T-helper 17 cell (primary cell): ENCODE results near the gene PACRG. TPM values are rescaled to one million over a fixed set of nuclear protein-coding genes. Genes with fewer than 3 reads are reported as not detected.

Source experiments
- ATAC-seq: fragments of 150-1000 bp; cut with Tn5 transposase; 2 replicates; pipeline ENCODE4 v1.10.0; 2021; ENCODE audit warnings: mild to moderate bottlenecking, moderate library complexity
- DNase-seq, 3 donors: peaks; one replicate each; pipeline versions ENCODE4 v3.0.0 to v3.0.0-alpha.2; 2020 to 2021
- H3K9me3 ChIP-seq: one replicate; pipeline ENCODE4 v1.7.0; 2013; ENCODE audit warnings: low read length, mild to moderate bottlenecking; ENCODE audit not compliant: control insufficient read depth, poor library complexity, severe bottlenecking
- H3K27ac Mint-ChIP-seq: one replicate; pipeline ENCODE4 v1.8.0; 2022; ENCODE audit warnings: mild to moderate bottlenecking, moderate library complexity, mixed read lengths
- H3K27me3 Mint-ChIP-seq: one replicate; pipeline ENCODE4 v1.8.0; 2022; ENCODE audit warnings: mixed read lengths
- H3K36me3 Mint-ChIP-seq: one replicate; pipeline ENCODE4 v1.8.0; 2022; ENCODE audit warnings: low read depth, mixed read lengths
- H3K4me1 Mint-ChIP-seq: one replicate; pipeline ENCODE4 v1.8.0; 2022; ENCODE audit warnings: mild to moderate bottlenecking, mixed read lengths
- H3K4me3 Mint-ChIP-seq: one replicate; pipeline ENCODE4 v1.8.0; 2022; ENCODE audit warnings: mild to moderate bottlenecking, moderate library complexity, mixed read lengths
- total RNA-seq, 4 donors: library from RNA in 2 of 4; stranded (reverse) in 2 of 4; gene quantifications; one replicate each; pipeline ENCODE4 v1.2.3 and lab custom pipeline; 2022 to 2026

The PACRG gene
- total RNA-seq, 2 donors from 2014 or later = 1.6 to 2.0 TPM

- DNase-seq = no peak
- no peak for ATAC-seq
- H3K4me1 Mint-ChIP-seq = peaks cover 4% of the 10 kb centered on the region
- no peaks in the 10 kb centered on the region for H3K9me3 ChIP-seq
- no peak overlapping the region for H3K4me3 Mint-ChIP-seq
- peaks cover 34% of the 10 kb centered on the region for H3K27me3 Mint-ChIP-seq
- H3K36me3 Mint-ChIP-seq = no peaks in the 10 kb centered on the region
- no peak overlapping the region for H3K27ac Mint-ChIP-seq
These were observed 524.4 kb downstream of the PACRG start for GRCh38 chr6:163252061-163252591.

GRCh38 chr6:163253556-163254213 lies 525.9 kb downstream of the PACRG start:
- H3K27ac Mint-ChIP-seq = no peak overlapping the region
- H3K36me3 Mint-ChIP-seq = no peaks in the 10 kb centered on the region
- no peak overlapping the region for H3K4me3 Mint-ChIP-seq
- DNase-seq = no peak
- no peak for ATAC-seq
- H3K27me3 Mint-ChIP-seq = peaks cover 22% of the 10 kb centered on the region
- H3K9me3 ChIP-seq = no peaks in the 10 kb centered on the region
- H3K4me1 Mint-ChIP-seq = peaks cover 4% of the 10 kb centered on the region

DNA sequence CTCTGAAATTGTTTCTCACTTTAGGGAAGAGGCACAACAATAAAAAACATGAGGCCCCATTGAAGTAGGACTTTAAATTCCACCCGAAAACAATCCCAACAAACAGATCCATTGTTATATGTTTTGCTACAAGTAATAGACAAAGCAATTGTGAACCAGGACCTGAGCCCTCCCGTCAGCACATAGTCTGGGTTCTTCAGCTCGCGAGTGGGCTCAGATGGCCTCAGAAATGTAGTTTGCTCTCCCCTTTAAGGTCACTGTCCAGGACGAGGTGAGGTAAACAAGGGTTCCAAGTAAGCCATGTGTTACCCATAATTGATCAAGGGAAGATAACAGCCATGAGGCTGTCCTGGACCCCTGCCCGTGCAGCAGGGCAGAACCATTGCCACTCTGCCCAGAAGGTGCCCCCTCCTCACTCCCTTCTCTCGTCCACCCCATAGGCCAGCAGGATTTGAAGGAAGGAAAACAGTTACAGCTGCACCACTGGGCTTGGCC lies 526.6 kb downstream of the PACRG start:
- Mint-ChIP-seq H3K27me3 (peaks cover 25% of the 10 kb centered on the region), H3K4me3 (no peak overlapping the region), H3K4me1 (peaks cover 4% of the 10 kb centered on the region), H3K27ac (no peak overlapping the region), H3K36me3 (no peaks in the 10 kb centered on the region)
- H3K9me3 ChIP-seq = no peaks in the 10 kb centered on the region
- ATAC-seq (no peak), DNase-seq (no peak)

DNA sequence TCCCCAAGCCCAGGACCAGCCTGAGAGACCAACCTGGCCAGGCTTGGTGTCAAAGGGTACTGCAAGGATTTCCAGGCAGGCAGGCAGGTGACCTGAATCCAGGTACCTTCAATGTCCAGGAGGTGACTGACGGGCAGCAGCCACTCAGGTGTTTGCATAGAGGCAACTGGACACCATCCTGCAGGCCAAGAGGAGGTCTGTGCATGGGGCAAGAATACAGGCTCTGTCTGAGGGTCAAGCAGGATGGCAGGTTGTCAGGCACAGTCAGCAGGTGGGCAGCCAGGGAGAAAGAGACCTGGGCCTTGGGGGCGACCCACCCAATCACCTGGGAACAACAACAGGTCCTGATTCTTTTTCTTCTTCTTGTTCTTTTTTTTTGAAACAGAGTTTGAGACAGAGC lies 527.5 kb downstream of the PACRG start:
- DNase-seq = no peak
- peaks cover 26% of the 10 kb centered on the region for H3K27me3 Mint-ChIP-seq
- no peak for ATAC-seq
- H3K4me3 Mint-ChIP-seq = no peak overlapping the region
- no peaks in the 10 kb centered on the region for H3K9me3 ChIP-seq
- H3K36me3 Mint-ChIP-seq = no peaks in the 10 kb centered on the region
- H3K4me1 Mint-ChIP-seq = peaks cover 6% of the 10 kb centered on the region
- H3K27ac Mint-ChIP-seq = no peak overlapping the region

GRCh38 chr6:163259689-163260088 lies 531.9 kb downstream of the PACRG start:
- Mint-ChIP-seq H3K27me3 (peaks cover 42% of the 10 kb centered on the region), H3K27ac (no peak overlapping the region), H3K4me3 (no peak overlapping the region), H3K36me3 (no peaks in the 10 kb centered on the region), H3K4me1 (peaks cover 7% of the 10 kb centered on the region)
- no peak for ATAC-seq
- H3K9me3 ChIP-seq = no peaks in the 10 kb centered on the region
- DNase-seq = no peak

DNA sequence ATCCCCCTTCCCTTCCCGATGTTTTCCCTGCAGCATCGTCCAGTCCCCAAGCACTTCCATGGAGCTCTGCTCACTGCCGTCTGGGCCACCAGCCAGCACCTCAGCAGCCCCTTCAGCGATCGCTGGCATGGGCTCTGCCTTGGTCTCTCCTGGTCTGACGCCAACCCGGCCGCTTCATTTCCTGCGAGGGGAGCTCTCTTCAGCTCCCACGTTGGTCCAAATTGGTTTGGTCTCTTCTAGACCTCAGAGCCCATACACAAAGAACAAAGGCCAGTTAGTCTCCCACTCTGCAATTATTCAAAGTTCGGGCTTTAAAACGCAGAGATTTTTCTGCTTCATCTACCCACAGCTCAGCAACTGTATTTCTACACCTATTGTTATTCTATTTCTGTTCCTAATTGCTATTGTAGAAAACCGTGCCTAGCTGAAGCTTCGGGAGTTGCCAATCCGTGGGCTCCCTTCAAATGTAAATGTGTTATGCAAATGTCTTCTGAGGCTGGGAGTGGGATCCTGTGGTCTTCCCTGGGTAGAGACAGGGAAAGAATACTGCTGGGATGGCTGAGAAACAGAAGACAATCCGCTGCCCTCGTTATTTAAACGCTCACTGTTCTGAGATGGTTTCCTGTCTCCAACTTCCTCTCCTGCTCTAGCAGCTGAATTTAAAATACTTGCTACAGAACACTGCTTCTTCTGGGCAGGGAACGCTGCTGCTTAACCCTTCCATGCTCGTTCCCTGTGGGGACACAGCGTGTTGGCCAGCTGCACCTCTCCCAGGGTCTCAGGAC lies 532.5 kb downstream of the PACRG start:
- Mint-ChIP-seq H3K27ac (no peak overlapping the region), H3K27me3 (peaks cover 48% of the 10 kb centered on the region), H3K4me3 (peak overlapping the region; percentile 5), H3K4me1 (peaks cover 7% of the 10 kb centered on the region), H3K36me3 (no peaks in the 10 kb centered on the region)
- ATAC-seq (no peak), DNase-seq (no peak)
- H3K9me3 ChIP-seq = no peaks in the 10 kb centered on the region

- Mint-ChIP-seq H3K27ac (no peak overlapping the region), H3K4me1 (peaks cover 7% of the 10 kb centered on the region), H3K4me3 (no peak overlapping the region), H3K27me3 (peaks cover 50% of the 10 kb centered on the region), H3K36me3 (no peaks in the 10 kb centered on the region)
- ATAC-seq = no peak
- no peak for DNase-seq
- H3K9me3 ChIP-seq = no peaks in the 10 kb centered on the region
These were observed 533.1 kb downstream of the PACRG start for GRCh38 chr6:163260911-163261310.

- ATAC-seq (no peak), DNase-seq (no peak)
- H3K36me3 Mint-ChIP-seq = no peaks in the 10 kb centered on the region
- peaks cover 54% of the 10 kb centered on the region for H3K27me3 Mint-ChIP-seq
- H3K27ac Mint-ChIP-seq = no peak overlapping the region
- H3K9me3 ChIP-seq = no peaks in the 10 kb centered on the region
- H3K4me3 Mint-ChIP-seq = no peak overlapping the region
- H3K4me1 Mint-ChIP-seq = peaks cover 7% of the 10 kb centered on the region
These were observed 533.6 kb downstream of the PACRG start for GRCh38 chr6:163261361-163261760.

- no peak overlapping the region for H3K4me3 Mint-ChIP-seq
- DNase-seq (no peak), ATAC-seq (no peak)
- H3K4me1 Mint-ChIP-seq = peaks cover 7% of the 10 kb centered on the region
- no peak overlapping the region for H3K27ac Mint-ChIP-seq
- H3K27me3 Mint-ChIP-seq = peaks cover 59% of the 10 kb centered on the region
- H3K9me3 ChIP-seq = no peaks in the 10 kb centered on the region
- H3K36me3 Mint-ChIP-seq = no peaks in the 10 kb centered on the region
These were observed 534.3 kb downstream of the PACRG start for GRCh38 chr6:163262080-163262479.

DNA sequence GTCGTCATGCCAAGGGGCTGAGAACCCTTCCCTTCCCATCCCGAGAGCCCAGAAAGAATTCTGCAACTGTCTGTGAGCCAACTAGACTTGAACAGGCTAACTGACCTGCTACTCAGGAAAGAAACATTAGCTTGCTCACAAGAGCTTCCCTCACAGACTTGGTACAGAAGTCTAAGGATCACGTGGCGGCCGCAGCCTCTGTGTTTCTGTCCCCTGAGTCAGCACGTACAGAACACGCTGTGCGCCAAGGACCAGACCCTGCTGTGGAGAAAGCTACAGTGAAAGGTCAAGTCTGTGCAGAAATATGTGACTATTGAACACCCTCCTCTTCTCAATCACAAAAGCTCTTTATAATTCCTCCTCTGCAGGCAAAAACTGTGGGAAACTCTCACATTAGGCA lies 535.4 kb downstream of the PACRG start:
- H3K4me3 Mint-ChIP-seq = no peak overlapping the region
- ATAC-seq = no peak
- no peak for DNase-seq
- H3K4me1 Mint-ChIP-seq = peaks cover 7% of the 10 kb centered on the region
- H3K27me3 Mint-ChIP-seq = peaks cover 60% of the 10 kb centered on the region
- H3K27ac Mint-ChIP-seq = no peak overlapping the region
- H3K9me3 ChIP-seq = no peaks in the 10 kb centered on the region
- no peaks in the 10 kb centered on the region for H3K36me3 Mint-ChIP-seq

GRCh38 chr6:163263998-163264661 lies 536.4 kb downstream of the PACRG start:
- DNase-seq (no peak), ATAC-seq (no peak)
- H3K36me3 Mint-ChIP-seq = no peaks in the 10 kb centered on the region
- H3K27ac Mint-ChIP-seq = no peak overlapping the region
- H3K4me3 Mint-ChIP-seq = no peak overlapping the region
- peaks cover 7% of the 10 kb centered on the region for H3K4me1 Mint-ChIP-seq
- H3K9me3 ChIP-seq = no peaks in the 10 kb centered on the region
- peaks cover 55% of the 10 kb centered on the region for H3K27me3 Mint-ChIP-seq

GRCh38 chr6:163264662-163265035 lies 536.9 kb downstream of the PACRG start:
- Mint-ChIP-seq H3K27me3 (peaks cover 50% of the 10 kb centered on the region), H3K27ac (no peak overlapping the region), H3K36me3 (no peaks in the 10 kb centered on the region), H3K4me3 (no peak overlapping the region), H3K4me1 (peaks cover 7% of the 10 kb centered on the region)
- H3K9me3 ChIP-seq = no peaks in the 10 kb centered on the region
- ATAC-seq (no peak), DNase-seq (no peak)

- peaks cover under 1% of the 10 kb centered on the region for H3K4me1 Mint-ChIP-seq
- no peak overlapping the region for H3K27ac Mint-ChIP-seq
- no peak for DNase-seq
- H3K9me3 ChIP-seq = no peaks in the 10 kb centered on the region
- no peak for ATAC-seq
- no peak overlapping the region for H3K4me3 Mint-ChIP-seq
- peaks cover 26% of the 10 kb centered on the region for H3K27me3 Mint-ChIP-seq
- H3K36me3 Mint-ChIP-seq = peaks cover 3% of the 10 kb centered on the region
These were observed 553.9 kb downstream of the PACRG start for GRCh38 chr6:163281634-163282033.
